ENCODE data around the gene PRDM16.

Gene PRDM16

GRCh38 chr1:3363023-3363422 lies 294.0 kb downstream of the PRDM16 start:
- H3K27me3 ChIP-seq (ENCODE audit: insufficient read depth, low read depth, severe bottlenecking): no peaks in the 10 kb centered on the region
- no peak for DNase-seq
- no peak overlapping the region for H3K4me3 ChIP-seq (ENCODE audit: low read depth, low read length)

DNA sequence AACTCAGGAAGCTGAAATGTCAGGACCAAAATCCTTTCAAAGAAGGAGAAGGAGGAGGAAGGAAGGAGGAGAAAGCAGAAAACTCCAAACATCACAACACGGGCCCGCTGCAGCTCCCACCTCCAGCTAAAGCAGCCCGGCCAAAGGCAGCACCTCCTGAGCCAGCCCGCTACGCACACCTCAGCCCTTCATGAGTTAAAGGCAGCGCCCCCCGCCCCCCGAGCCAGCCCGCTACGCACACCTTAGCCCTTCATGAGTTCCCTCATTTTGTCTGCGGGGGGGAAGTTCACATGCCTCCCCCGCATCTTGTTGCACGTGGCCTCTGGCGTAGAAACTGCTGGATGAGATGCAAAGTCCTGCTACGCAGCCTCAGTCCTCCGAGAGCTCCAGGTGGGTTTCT lies 294.8 kb downstream of the PRDM16 start:
- no peak overlapping the region for H3K27ac ChIP-seq
- no peaks in the 10 kb centered on the region for H3K27me3 ChIP-seq (ENCODE audit: insufficient read depth, low read depth, severe bottlenecking)
- no peaks in the 10 kb centered on the region for H3K9me3 ChIP-seq (ENCODE audit: severe bottlenecking)
- no peak for DNase-seq
- TF ChIP-seq, protein P1, sequence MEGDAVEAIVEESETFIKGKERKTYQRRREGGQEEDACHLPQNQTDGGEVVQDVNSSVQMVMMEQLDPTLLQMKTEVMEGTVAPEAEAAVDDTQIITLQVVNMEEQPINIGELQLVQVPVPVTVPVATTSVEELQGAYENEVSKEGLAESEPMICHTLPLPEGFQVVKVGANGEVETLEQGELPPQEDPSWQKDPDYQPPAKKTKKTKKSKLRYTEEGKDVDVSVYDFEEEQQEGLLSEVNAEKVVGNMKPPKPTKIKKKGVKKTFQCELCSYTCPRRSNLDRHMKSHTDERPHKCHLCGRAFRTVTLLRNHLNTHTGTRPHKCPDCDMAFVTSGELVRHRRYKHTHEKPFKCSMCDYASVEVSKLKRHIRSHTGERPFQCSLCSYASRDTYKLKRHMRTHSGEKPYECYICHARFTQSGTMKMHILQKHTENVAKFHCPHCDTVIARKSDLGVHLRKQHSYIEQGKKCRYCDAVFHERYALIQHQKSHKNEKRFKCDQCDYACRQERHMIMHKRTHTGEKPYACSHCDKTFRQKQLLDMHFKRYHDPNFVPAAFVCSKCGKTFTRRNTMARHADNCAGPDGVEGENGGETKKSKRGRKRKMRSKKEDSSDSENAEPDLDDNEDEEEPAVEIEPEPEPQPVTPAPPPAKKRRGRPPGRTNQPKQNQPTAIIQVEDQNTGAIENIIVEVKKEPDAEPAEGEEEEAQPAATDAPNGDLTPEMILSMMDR (IDR thresholded peaks at IDR 0.05; ENCODE audit: low read depth, low read length): no peak
- no peaks in the 10 kb centered on the region for H3K36me3 ChIP-seq
- no peak overlapping the region for H3K4me3 ChIP-seq (ENCODE audit: low read depth, low read length)

More at GRCh38 chr1:3363023-3363422, 294.0 kb downstream of the PRDM16 start:
- H3K27ac ChIP-seq: no peak overlapping the region
- TF ChIP-seq, protein P1 (IDR thresholded peaks at IDR 0.05; ENCODE audit: low read depth, low read length): no peak
- H3K9me3 ChIP-seq (ENCODE audit: severe bottlenecking): no peaks in the 10 kb centered on the region
- no peaks in the 10 kb centered on the region for H3K36me3 ChIP-seq

GRCh38 chr1:3364551-3364950 lies 295.5 kb downstream of the PRDM16 start:
- no peaks in the 10 kb centered on the region for H3K27me3 ChIP-seq (ENCODE audit: insufficient read depth, low read depth, severe bottlenecking)
- no peaks in the 10 kb centered on the region for H3K36me3 ChIP-seq
- no peak overlapping the region for H3K4me3 ChIP-seq (ENCODE audit: low read depth, low read length)
- H3K9me3 ChIP-seq (ENCODE audit: severe bottlenecking): no peaks in the 10 kb centered on the region
- DNase-seq: no peak
- no peak overlapping the region for H3K27ac ChIP-seq
- TF ChIP-seq, protein P1 (IDR thresholded peaks at IDR 0.05; ENCODE audit: low read depth, low read length): no peak

GRCh38 chr1:3364983-3365382 lies 296.0 kb downstream of the PRDM16 start:
- no peak for DNase-seq
- Histone ChIP-seq H3K36me3 (no peaks in the 10 kb centered on the region), H3K9me3 (ENCODE audit: severe bottlenecking) (no peaks in the 10 kb centered on the region), H3K27me3 (ENCODE audit: insufficient read depth, low read depth, severe bottlenecking) (no peaks in the 10 kb centered on the region), H3K27ac (no peak overlapping the region), H3K4me3 (ENCODE audit: low read depth, low read length) (no peak overlapping the region)
- TF ChIP-seq, protein P1 (IDR thresholded peaks at IDR 0.05; ENCODE audit: low read depth, low read length): no peak

DNA sequence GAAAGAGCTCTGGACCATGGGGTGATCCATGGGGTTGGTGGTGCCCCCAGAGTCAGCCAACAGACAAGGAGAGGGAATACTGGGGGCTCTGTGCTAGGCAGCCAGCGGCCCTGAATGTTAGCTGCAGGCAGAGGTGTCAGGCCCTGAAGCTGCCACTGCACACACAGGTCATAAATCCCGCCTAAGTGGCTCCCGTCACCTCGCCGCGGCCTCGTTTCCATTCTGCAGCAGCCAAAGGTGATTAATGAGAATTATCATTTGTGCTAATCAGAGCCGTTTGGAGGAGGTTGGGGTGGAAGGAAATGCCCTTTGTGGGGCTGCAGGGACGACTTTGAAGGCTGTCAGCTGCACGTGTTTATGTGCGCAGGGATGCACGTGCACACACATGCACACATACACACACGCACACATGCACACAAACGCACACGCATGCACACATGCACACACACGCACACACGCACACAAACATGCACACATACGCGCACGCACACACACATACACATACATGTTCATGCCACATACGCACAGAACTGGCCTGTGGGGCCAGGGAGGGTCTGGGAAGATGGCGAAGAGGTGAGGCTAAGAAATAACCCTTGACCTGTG lies 296.6 kb downstream of the PRDM16 start:
- H3K27ac ChIP-seq: no peak overlapping the region
- H3K36me3 ChIP-seq: no peaks in the 10 kb centered on the region
- DNase-seq: peak; percentile 68
- H3K4me3 ChIP-seq (ENCODE audit: low read depth, low read length): no peak overlapping the region
- TF ChIP-seq, protein P1 (IDR thresholded peaks at IDR 0.05; ENCODE audit: low read depth, low read length): no peak
- H3K9me3 ChIP-seq (ENCODE audit: severe bottlenecking): no peaks in the 10 kb centered on the region
- H3K27me3 ChIP-seq (ENCODE audit: insufficient read depth, low read depth, severe bottlenecking): no peaks in the 10 kb centered on the region

Measured in WERI-Rb-1 (cell line).